Immature natural killer cell (primary cell): ENCODE results near the gene POFUT2. TPM values are rescaled to one million over a fixed set of nuclear protein-coding genes. Genes with fewer than 3 reads are reported as not detected.

Source experiments
- DNase-seq, 3 donors: peaks; one replicate each; pipeline ENCODE4 v3.0.0; 2022; ENCODE audit warnings: mixed read lengths in 1 of 3
- H3K27ac Mint-ChIP-seq, 6 donors: one replicate each; pipeline ENCODE4 v1.8.0; 2020; ENCODE audit warnings: mixed read lengths in 6 of 6, mild to moderate bottlenecking in 5 of 6, inconsistent platforms in 4 of 6, moderate library complexity in 3 of 6
- H3K27me3 Mint-ChIP-seq, 3 donors: one replicate each; pipeline ENCODE4 v1.8.0; 2020 to 2021; ENCODE audit warnings: low read depth in 3 of 3, mild to moderate bottlenecking in 3 of 3, mixed read lengths in 3 of 3, moderate library complexity in 3 of 3, inconsistent platforms in 1 of 3
- H3K36me3 Mint-ChIP-seq, 3 donors: one replicate each; pipeline ENCODE4 v1.8.0; 2020; ENCODE audit warnings: mixed read lengths in 3 of 3, inconsistent platforms in 2 of 3, mild to moderate bottlenecking in 2 of 3
- H3K4me1 Mint-ChIP-seq, 2 donors: one replicate each; pipeline ENCODE4 v1.8.0; 2020; ENCODE audit warnings: inconsistent platforms in 2 of 2, mild to moderate bottlenecking in 2 of 2, mixed read lengths in 2 of 2, moderate library complexity in 1 of 2
- H3K4me3 Mint-ChIP-seq, 5 donors: one replicate each; pipeline ENCODE4 v1.8.0; 2020; ENCODE audit warnings: mild to moderate bottlenecking in 5 of 5, mixed read lengths in 5 of 5, inconsistent platforms in 3 of 5, moderate library complexity in 3 of 5
- H3K9me3 Mint-ChIP-seq, 6 donors: one replicate each; pipeline ENCODE4 v1.8.0; 2020; ENCODE audit warnings: mild to moderate bottlenecking in 6 of 6, mixed read lengths in 6 of 6, inconsistent platforms in 4 of 6, moderate library complexity in 3 of 6
- polyA plus RNA-seq, 3 donors: library from polyadenylated mRNA; unstranded; fragments of 300-500 nt; fragmentation: Illumina TruSeq; gene quantifications; one replicate each; pipeline ENCODE4 v1.2.3, GENCODE V29; 2021

POFUT2 gene
- polyA plus RNA-seq, 3 donors from 2014 or later = 1.1 to 5.2 (median 4.7) TPM

DNA sequence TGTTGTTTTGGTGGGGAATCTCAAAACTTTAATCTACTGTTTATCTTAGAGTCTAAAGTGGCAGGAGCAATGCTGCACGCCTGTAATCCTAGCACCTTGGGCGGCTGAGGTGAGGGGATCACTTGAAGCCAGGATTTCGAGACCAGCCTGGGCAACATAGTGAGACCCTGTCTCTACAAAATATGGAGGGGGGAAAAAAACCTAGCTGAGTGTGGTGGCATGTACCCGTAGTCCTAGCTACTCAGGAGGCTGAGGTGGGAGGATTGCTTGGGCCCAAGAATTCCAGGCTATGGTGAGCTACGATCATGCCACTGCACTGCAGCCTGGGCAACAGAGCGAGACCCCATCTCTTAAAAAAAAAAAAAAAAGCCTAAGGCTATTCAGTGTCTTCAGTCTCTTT lies 38.1 kb downstream of the POFUT2 start:
- Mint-ChIP-seq H3K9me3 (peaks cover 0 to under 1% (median 0%) of the 10 kb centered on the region in 6 donors), H3K36me3 (no peaks in the 10 kb centered on the region), H3K27ac (no peak overlapping the region), H3K4me3 (no peak overlapping the region), H3K4me1 (peaks cover 3 to 4% of the 10 kb centered on the region in 2 donors), H3K27me3 (peaks cover 3 to 15% (median 3%) of the 10 kb centered on the region in 3 donors)
- DNase-seq = no peak

DNA sequence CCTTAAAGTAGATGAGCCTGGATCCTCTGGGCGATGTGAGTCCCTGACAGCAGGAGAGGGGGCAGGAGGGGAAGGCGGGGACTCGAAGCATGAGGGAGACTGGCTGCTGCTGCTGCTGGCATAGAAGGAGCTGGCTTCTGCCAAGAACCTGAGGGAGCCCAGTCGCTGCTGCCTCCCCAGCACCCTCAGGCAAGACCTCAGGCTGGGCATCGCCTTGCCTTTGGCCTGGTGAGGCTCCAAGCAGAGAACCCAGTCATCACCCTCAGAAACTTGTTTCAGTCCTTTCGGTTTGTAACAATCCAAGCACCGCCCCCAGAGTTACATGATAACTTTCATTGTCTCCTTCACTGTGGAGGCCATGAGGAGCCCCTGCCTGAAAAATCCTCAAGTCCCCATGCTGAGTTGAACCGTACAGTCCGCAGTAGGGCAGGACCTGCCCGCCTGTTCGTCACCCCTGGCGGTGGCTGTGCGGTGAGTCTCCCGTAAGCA lies 38.8 kb downstream of the POFUT2 start:
- Mint-ChIP-seq H3K9me3 (peaks cover 4 to 7% (median 5%) of the 10 kb centered on the region in 6 donors), H3K36me3 (peaks cover 0 to 4% (median 0%) of the 10 kb centered on the region in 3 donors), H3K27ac (no peak overlapping the region), H3K27me3 (peaks cover 2 to 11% (median 3%) of the 10 kb centered on the region in 3 donors), H3K4me1 (no peaks in the 10 kb centered on the region), H3K4me3 (no peak overlapping the region)
- no peak for DNase-seq

DNA sequence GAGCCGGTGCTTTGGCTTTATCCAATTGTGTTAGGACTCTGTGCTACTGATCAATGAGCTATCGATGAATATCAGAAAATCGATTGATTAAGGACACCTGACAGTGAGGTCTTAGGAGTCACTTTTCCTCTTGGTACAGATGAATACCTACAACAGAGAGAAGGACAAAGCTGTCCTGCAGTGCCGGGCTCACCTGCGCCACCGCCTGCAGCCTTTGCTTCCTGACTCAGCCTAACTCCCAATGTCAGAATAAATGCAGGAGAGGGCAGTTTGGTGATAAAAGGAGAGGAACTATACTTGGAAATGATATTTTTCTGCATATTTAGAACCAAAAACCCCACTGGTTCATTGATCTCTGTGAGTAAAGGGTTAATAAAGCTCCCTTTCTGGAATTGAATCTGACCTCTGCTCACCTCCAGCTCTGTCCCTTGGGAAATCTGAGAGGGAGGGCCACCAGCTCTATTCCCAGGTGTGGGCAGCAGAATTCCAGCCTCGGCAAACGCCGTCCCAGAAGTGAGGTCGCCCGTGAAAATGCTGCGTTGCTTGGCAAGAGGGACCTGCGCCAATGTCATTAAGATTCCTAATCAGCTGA lies 39.3 kb downstream of the POFUT2 start:
- no peak overlapping the region for H3K4me3 Mint-ChIP-seq
- peaks cover 0 to 9% (median 4%) of the 10 kb centered on the region in 3 donors for H3K36me3 Mint-ChIP-seq
- peaks cover 9 to 12% (median 10%) of the 10 kb centered on the region in 6 donors for H3K9me3 Mint-ChIP-seq
- no peak overlapping the region for H3K27ac Mint-ChIP-seq
- no peaks in the 10 kb centered on the region for H3K4me1 Mint-ChIP-seq
- no peak for DNase-seq
- peaks cover 2 to 15% (median 3%) of the 10 kb centered on the region in 3 donors for H3K27me3 Mint-ChIP-seq

DNA sequence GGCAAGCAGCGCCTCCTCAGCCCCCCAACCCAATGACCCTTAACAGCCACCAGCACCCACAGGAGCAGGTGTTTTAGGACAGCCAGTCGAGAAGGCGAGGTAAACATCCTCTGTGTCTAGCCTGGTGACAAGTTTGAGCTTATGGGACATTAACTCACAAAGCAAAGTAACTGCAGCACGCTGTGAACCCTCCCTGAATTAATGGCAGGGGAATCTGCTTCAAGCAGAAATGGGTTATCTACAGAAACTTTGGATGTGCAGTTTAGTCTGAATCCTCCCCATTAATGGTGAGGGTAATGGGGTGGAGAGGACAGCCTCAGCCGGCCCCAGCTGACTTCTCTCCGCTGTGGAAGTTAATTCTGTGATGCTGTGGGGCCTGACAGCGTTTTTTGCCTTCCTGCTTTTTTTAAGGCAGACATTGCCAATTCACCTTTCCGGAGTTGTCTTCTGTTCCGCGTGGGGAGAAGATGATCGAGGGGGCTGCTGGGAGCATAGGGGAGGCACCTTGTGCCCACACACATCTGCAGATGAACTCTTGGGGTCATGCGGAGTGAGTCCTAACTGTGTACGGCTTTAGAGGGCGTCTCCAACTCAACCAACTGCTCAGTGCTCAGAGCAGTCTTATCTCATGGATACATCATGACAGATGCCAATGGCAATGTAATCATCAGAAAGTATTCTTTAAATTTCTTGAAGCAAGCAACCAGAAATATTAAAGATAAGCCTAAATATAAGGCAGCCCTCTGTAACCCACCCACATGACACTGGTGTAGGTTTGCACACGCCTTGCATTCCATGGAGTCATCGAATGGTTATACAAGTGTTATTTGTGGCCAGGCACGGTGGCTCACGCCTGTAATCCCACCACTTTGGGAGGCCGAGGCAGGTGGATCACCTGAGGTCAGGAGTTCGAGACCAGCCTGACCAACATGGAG lies 41.0 kb downstream of the POFUT2 start:
- H3K36me3 Mint-ChIP-seq = peaks cover 0 to 14% (median 6%) of the 10 kb centered on the region in 3 donors

DNA sequence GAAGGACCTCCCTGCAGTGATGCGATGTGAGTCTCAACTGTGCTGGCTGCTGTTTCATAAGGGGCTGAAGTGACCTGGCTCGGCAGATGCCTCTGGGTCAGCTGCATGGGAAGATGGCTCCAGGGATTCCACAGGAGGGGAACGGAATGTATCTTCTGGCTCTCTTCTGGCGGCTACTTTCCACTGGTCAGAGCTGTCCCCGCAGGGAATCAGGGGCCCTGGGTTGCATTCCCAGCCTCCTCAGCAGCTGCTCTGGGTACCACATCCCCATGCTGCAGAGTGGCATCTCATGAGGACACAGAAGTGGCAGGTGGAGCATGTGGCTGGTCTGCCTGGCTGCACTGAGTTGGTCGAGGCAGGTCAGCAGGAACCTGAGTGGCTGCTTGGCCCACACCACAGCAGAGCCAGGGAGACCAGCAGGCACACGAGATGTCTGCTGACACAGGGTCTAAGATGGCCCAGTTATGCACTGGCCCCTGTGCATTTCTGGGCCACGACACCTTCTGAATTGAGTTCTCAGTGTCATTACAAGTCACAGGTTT lies 42.8 kb downstream of the POFUT2 start:
- peaks cover 4 to 23% (median 5%) of the 10 kb centered on the region in 3 donors for H3K27me3 Mint-ChIP-seq
- DNase-seq = no peak
- H3K36me3 Mint-ChIP-seq = peaks cover 0 to 15% (median 6%) of the 10 kb centered on the region in 3 donors
- no peaks in the 10 kb centered on the region for H3K4me1 Mint-ChIP-seq
- no peak overlapping the region for H3K27ac Mint-ChIP-seq
- peaks cover 9 to 27% (median 17%) of the 10 kb centered on the region in 6 donors for H3K9me3 Mint-ChIP-seq
- no peak overlapping the region for H3K4me3 Mint-ChIP-seq

More for the DNA sequence above, 41.0 kb downstream of the POFUT2 start:
- no peak for DNase-seq
- peak overlapping the region in 1 of 6 donors; percentile 17 for H3K27ac Mint-ChIP-seq
- peaks cover 5 to 15% (median 6%) of the 10 kb centered on the region in 3 donors for H3K27me3 Mint-ChIP-seq
- H3K4me3 Mint-ChIP-seq = no peak overlapping the region
- no peaks in the 10 kb centered on the region for H3K4me1 Mint-ChIP-seq
- H3K9me3 Mint-ChIP-seq = peaks cover 9 to 25% (median 17%) of the 10 kb centered on the region in 6 donors

DNA sequence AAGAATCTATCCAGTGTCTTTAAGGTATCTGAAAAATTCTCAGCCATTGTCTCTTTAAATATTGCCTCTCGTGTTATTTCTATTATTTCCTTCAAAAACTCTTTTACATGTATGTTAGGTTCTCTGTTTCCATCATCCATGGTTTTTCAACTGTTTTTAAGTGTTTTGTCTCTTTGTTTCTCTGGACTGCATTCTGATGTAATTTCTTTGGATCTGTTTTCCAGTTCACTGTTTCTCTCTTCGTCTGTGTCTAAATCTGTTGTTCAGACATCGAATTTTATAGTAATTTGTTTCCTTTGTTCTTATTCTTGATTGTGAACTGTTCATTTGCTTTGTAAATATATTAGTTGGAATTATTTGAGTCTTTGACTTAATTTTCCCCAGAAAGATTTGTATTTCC lies 44.1 kb downstream of the POFUT2 start:
- peaks cover 4 to 23% (median 5%) of the 10 kb centered on the region in 3 donors for H3K27me3 Mint-ChIP-seq

DNA sequence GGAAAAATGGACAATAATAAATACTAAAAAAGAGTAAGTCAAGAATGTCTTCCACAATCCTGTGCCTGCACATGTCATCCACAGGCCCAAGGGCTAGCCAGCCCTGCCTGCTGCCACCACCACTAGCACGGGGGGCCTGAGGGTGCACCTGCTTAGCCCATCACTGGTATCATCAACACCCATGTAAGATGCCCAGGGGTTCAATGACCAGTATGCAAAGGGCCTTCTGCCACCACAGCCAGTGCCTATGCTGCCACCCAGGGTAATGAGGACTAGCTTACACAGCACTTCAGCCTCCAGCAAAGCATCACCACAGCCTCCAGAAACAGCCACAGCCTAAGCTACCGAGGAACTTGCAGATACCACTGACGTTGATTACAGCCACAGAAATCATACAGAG lies 46.3 kb downstream of the POFUT2 start:
- peaks cover 0 to 15% (median 6%) of the 10 kb centered on the region in 3 donors for H3K36me3 Mint-ChIP-seq
- no peak overlapping the region for H3K4me3 Mint-ChIP-seq
- H3K27ac Mint-ChIP-seq = no peak overlapping the region
- H3K4me1 Mint-ChIP-seq = no peaks in the 10 kb centered on the region
- H3K27me3 Mint-ChIP-seq = peaks cover 2 to 22% (median 4%) of the 10 kb centered on the region in 3 donors
- H3K9me3 Mint-ChIP-seq = peaks cover 9 to 27% (median 17%) of the 10 kb centered on the region in 6 donors
- DNase-seq = no peak

More for the DNA sequence above, 44.1 kb downstream of the POFUT2 start:
- Mint-ChIP-seq H3K9me3 (peaks cover 9 to 27% (median 17%) of the 10 kb centered on the region in 6 donors), H3K4me3 (no peak overlapping the region), H3K4me1 (no peaks in the 10 kb centered on the region), H3K36me3 (peaks cover 0 to 15% (median 6%) of the 10 kb centered on the region in 3 donors), H3K27ac (no peak overlapping the region)
- no peak for DNase-seq

DNA sequence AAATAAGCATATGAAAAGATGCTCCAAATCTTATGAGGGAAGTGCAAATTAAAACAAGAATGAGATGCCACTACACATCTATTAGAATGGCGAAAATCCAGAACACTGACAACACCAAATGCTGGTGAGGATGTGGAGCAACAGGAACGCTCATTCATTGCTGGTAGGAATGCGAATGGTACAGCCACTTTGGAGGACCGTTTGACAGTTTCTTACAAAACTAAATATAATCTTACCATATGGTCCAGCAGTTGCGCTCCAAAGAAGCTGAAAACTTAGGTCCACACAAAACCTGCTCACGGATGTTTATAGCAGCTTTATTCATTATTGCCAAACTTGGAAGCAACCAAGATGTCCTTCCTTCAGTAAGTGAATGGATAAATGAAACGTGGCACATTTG lies 50.3 kb downstream of the POFUT2 start:
- DNase-seq = no peak
- Mint-ChIP-seq H3K27ac (no peak overlapping the region), H3K4me1 (no peaks in the 10 kb centered on the region), H3K27me3 (peaks cover 8 to 38% (median 12%) of the 10 kb centered on the region in 3 donors), H3K4me3 (no peak overlapping the region), H3K9me3 (peaks cover 0 to 9% (median 4%) of the 10 kb centered on the region in 6 donors), H3K36me3 (peaks cover 0 to 6% (median 0%) of the 10 kb centered on the region in 3 donors)

DNA sequence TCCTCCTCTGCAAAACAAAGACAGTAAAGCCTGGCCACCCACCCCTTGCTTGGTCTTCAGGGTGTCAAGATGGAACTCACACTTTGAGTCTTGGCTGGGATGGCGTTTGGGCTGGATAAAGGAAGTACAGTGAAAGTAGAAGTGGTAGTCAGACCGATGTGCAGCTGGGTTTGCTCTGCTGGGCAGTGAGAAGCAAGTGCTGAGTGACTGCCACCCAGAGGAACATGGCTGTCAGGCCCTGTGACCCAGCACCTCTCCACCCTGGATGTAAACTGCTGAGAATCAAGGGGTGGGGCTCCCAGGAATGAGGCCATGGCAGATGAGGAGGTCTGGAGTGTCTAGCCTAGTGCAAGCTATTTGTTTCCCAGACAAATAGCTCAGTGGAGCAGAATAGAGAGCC lies 51.2 kb downstream of the POFUT2 start:
- H3K9me3 Mint-ChIP-seq = no peaks in the 10 kb centered on the region
- H3K27ac Mint-ChIP-seq = no peak overlapping the region
- peaks cover 4 to 34% (median 12%) of the 10 kb centered on the region in 3 donors for H3K27me3 Mint-ChIP-seq
- no peak for DNase-seq
- H3K36me3 Mint-ChIP-seq = no peaks in the 10 kb centered on the region
- no peak overlapping the region for H3K4me3 Mint-ChIP-seq
- H3K4me1 Mint-ChIP-seq = no peaks in the 10 kb centered on the region

DNA sequence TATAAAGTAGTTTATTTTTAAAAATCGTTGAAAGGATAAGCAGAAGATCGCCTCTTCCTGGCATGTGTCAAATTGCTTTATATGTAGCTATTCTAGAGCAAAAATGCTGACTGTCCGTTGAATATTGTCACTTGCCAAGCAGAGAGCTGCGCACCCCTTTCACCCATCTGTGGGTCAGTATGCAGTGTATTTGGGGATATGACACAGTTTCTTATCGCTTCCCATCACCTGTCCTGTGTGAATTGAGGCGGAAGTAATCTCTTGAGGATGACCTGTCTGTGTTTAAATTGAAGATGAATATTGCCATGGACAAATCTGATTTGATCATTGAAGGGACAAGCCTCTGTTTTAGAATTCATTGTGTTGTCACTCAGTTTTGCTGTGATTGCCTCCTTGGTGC lies 52.2 kb downstream of the POFUT2 start:
- H3K27me3 Mint-ChIP-seq = peaks cover 4 to 33% (median 12%) of the 10 kb centered on the region in 3 donors

DNA sequence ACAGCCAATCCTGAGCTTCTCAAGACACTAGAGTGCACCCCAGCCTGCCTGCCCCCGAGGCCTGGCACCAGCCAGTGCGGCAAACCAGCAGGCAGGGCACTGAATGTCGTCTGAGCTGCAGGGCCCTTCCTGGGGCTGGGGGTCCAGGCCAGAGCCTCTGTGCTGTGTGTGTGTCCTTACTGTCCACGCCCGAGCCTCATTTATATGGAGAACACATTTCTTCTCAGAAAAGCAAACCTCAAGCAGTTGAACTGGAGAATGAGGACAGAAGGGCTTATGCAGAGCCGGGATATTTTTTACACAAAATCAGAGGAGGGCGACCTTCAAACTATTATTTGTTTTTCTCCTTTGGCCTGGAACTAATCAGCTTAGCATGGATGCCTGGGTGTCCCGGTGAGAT lies 52.7 kb downstream of the POFUT2 start:
- no peaks in the 10 kb centered on the region for H3K4me1 Mint-ChIP-seq
- H3K9me3 Mint-ChIP-seq = no peaks in the 10 kb centered on the region
- H3K4me3 Mint-ChIP-seq = no peak overlapping the region
- H3K27ac Mint-ChIP-seq = no peak overlapping the region
- no peak for DNase-seq
- H3K36me3 Mint-ChIP-seq = no peaks in the 10 kb centered on the region
- peaks cover 4 to 28% (median 12%) of the 10 kb centered on the region in 3 donors for H3K27me3 Mint-ChIP-seq

More for the DNA sequence above, 52.2 kb downstream of the POFUT2 start:
- Mint-ChIP-seq H3K4me3 (no peak overlapping the region), H3K4me1 (no peaks in the 10 kb centered on the region), H3K36me3 (no peaks in the 10 kb centered on the region), H3K9me3 (no peaks in the 10 kb centered on the region), H3K27ac (peak overlapping the region in 1 of 6 donors; percentile 33)
- DNase-seq = no peak

DNA sequence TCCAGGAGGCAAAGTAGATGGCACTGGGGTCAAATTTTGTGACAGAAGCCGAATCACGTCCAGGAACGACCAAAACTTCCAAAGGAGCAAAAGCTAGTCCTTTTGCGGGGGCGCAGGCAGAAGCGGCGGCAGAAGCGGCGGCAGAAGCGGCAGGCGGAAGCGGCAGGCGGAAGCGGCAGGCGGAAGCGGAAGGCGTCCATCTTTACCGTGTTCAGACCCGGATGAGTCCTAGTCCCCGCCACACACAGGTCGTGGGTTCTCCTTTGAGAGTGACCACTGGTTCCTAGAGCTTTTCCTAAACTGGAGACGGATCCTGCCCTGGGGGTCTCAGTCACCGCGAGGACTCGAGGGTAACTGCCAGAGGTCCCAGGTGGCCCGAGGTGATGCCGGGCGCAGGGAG lies 53.6 kb downstream of the POFUT2 start:
- no peak overlapping the region for H3K27ac Mint-ChIP-seq
- peaks cover 0 to 2% of the 10 kb centered on the region in 2 donors for H3K4me1 Mint-ChIP-seq
- no peak for DNase-seq
- H3K36me3 Mint-ChIP-seq = no peaks in the 10 kb centered on the region
- peak overlapping the region in 1 of 5 donors; percentile 44 for H3K4me3 Mint-ChIP-seq
- no peaks in the 10 kb centered on the region for H3K9me3 Mint-ChIP-seq
- H3K27me3 Mint-ChIP-seq = peaks cover 4 to 27% (median 16%) of the 10 kb centered on the region in 3 donors

DNA sequence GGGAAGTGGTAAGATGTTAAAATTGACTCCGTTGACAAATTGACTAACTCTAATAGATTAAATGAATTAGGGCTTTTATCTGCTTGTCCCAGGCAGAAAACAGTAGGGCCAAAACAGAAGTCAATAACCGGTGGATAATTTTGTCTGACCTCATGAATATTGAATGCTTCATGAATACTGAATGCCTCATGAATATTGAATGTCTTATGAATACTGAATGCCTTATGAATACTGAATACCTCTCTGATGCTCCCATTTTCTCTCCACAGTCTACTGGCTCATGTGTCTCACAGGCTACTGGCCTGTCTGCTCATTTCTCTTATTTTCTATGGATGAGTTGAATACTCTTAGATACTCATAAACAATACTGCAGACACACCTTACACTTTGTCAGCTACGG lies 56.0 kb downstream of the POFUT2 start:
- no peak overlapping the region for H3K4me3 Mint-ChIP-seq
- no peaks in the 10 kb centered on the region for H3K36me3 Mint-ChIP-seq
- H3K9me3 Mint-ChIP-seq = no peaks in the 10 kb centered on the region
- peaks cover 24 to 26% of the 10 kb centered on the region in 2 donors for H3K4me1 Mint-ChIP-seq
- H3K27ac Mint-ChIP-seq = no peak overlapping the region
- DNase-seq = no peak
- peaks cover 15 to 49% (median 23%) of the 10 kb centered on the region in 3 donors for H3K27me3 Mint-ChIP-seq
